Naive thymus-derived CD4-positive, alpha-beta T cell (primary cell): ENCODE measurements around the gene RDH13. TPM values are rescaled to one million over a fixed set of nuclear protein-coding genes. Genes with fewer than 3 reads are reported as not detected.
"Not testable (repeated sequence)": the region's sequence is repeated elsewhere in the genome, so short reads cannot be mapped to it uniquely, and the experiment has no call there.

Experiments used
- ATAC-seq: fragments of 150-1000 bp; cut with Tn5 transposase; 2 replicates; pipeline ENCODE4 v1.10.0; 2021; ENCODE audit warnings: mild to moderate bottlenecking, moderate library complexity
- CTCF ChIA-PET: fragments of 350-600 bp; sonication (Branson Sonifier 250); formaldehyde crosslinking; loops from one replicate; lab custom pipeline; 2021; ENCODE audit warnings: antibody characterized with exemption; lab: Charles Lee
- POLR2A ChIA-PET: fragments of 350-600 bp; sonication (Branson Sonifier 250); formaldehyde crosslinking; loops from one replicate; lab custom pipeline; 2021; ENCODE audit warnings: antibody characterized with exemption, inconsistent platforms; lab: Charles Lee
- DNase-seq, 9 donors: peaks; one replicate each; pipeline versions ENCODE4 v3.0.0 to v3.0.0-alpha.2; 2020 to 2022; ENCODE audit warnings: mixed read lengths in 1 of 9
- H3K27ac ChIP-seq: one replicate; pipeline ENCODE4 v1.7.0; 2013; ENCODE audit warnings: mild to moderate bottlenecking, low read depth, low read length, moderate library complexity
- H3K27me3 ChIP-seq, 2 donors: one replicate each; pipeline ENCODE4 v1.7.0; 2013; ENCODE audit warnings: low read length in 2 of 2, mild to moderate bottlenecking in 2 of 2, moderate library complexity in 2 of 2; ENCODE audit not compliant: control insufficient read depth in 2 of 2, insufficient read depth in 2 of 2
- H3K36me3 ChIP-seq, 3 experiments: 1 replicate in 2 of 3; 2 replicates in 1 of 3; pipeline ENCODE4 v1.7.0; 2013; ENCODE audit warnings: low read length in 3 of 3, mild to moderate bottlenecking in 3 of 3, moderate library complexity in 1 of 3; ENCODE audit not compliant: insufficient read depth in 3 of 3, control insufficient read depth in 2 of 3
- H3K4me1 ChIP-seq, 2 donors: one replicate each; pipeline ENCODE4 v1.7.0; 2013; ENCODE audit warnings: low read length in 2 of 2, mild to moderate bottlenecking in 2 of 2, moderate library complexity in 1 of 2; ENCODE audit not compliant: control insufficient read depth in 2 of 2, insufficient read depth in 2 of 2
- H3K4me3 ChIP-seq: 2 replicates; pipeline ENCODE4 v1.7.0; 2013; ENCODE audit warnings: mild to moderate bottlenecking, low read length
- H3K9me3 ChIP-seq, 3 experiments: 1 replicate in 2 of 3; 2 replicates in 1 of 3; pipeline ENCODE4 v1.7.0; 2013; ENCODE audit warnings: low read length in 3 of 3; ENCODE audit not compliant: control insufficient read depth in 2 of 3
- H3K27ac Mint-ChIP-seq, 9 donors: one replicate each; pipeline ENCODE4 v1.8.0; 2020 to 2022; ENCODE audit warnings: mixed read lengths in 9 of 9, mild to moderate bottlenecking in 8 of 9, moderate library complexity in 5 of 9, inconsistent platforms in 2 of 9
- H3K27me3 Mint-ChIP-seq, 5 donors: one replicate each; pipeline ENCODE4 v1.8.0; 2021 to 2022; ENCODE audit warnings: mixed read lengths in 5 of 5, mild to moderate bottlenecking in 1 of 5
- H3K36me3 Mint-ChIP-seq, 5 donors: one replicate each; pipeline ENCODE4 v1.8.0; 2020 to 2022; ENCODE audit warnings: mixed read lengths in 5 of 5, mild to moderate bottlenecking in 3 of 5, inconsistent platforms in 1 of 5
- H3K4me1 Mint-ChIP-seq, 7 donors: one replicate each; pipeline ENCODE4 v1.8.0; 2020 to 2022; ENCODE audit warnings: mixed read lengths in 7 of 7, mild to moderate bottlenecking in 3 of 7, inconsistent platforms in 1 of 7
- H3K4me3 Mint-ChIP-seq, 10 donors: one replicate each; pipeline ENCODE4 v1.8.0; 2020 to 2022; ENCODE audit warnings: mild to moderate bottlenecking in 10 of 10, mixed read lengths in 10 of 10, moderate library complexity in 6 of 10, inconsistent platforms in 2 of 10
- H3K9me3 Mint-ChIP-seq, 11 donors: one replicate each; pipeline ENCODE4 v1.8.0; 2020 to 2022; ENCODE audit warnings: mixed read lengths in 11 of 11, mild to moderate bottlenecking in 4 of 11, inconsistent platforms in 1 of 11, moderate library complexity in 1 of 11
- intact Hi-C, 2 donors: fragments of 100-400 bp; cut with micrococcal nuclease; formaldehyde crosslinking; loops; one replicate each; pipeline ENCODE4 v1.15.1; 2023
- polyA plus RNA-seq, 2 donors: library from polyadenylated mRNA; unstranded; fragments of 300-500 nt; fragmentation: Illumina TruSeq; gene quantifications; one replicate each; pipeline ENCODE4 v1.2.3, GENCODE V29; 2021
- total RNA-seq, 6 experiments: library from RNA in 5 of 6; stranded (reverse) in 5 of 6; gene quantifications; 1 replicate in 5 of 6; 2 replicates in 1 of 6; pipeline ENCODE4 v1.2.3 and lab custom pipeline; 2021 to 2026

Gene RDH13
- total and polyA plus RNA-seq, 7 experiments from 2014 or later, result 9.4 to 24.8 (median 19.0) TPM

DNA sequence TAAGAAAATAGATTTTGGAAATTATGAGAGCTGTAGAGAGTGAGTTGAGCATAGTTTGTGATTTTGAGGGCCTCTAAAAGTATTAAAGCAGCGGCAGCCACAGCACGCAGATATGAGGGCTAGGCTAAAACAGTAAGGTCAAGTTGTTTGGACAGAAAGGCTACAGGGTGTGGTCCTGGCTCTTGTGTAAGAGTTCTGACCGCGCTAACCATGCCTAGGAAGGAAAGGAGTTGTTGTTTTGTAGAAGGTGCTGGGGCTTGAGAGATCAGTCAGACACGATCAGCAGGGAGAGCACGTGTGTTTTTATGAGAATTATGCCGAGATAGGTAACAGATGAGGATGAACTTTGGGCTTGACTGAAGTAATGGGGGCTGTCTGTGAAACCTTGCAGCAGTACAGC is 54.2 kb downstream of the RDH13 start:
- intact Hi-C loops, result loop anchor here in 1 of 2 donors (5.0 kb wide), 2 partner anchors 329 to 469 kb away; partner anchors contain the start of genes KMT5C and ZNF628
- CTCF ChIA-PET, H3K27me3 ChIP-seq, ATAC-seq, H3K27ac ChIP-seq, H3K36me3 ChIP-seq, H3K4me3 ChIP-seq, POLR2A ChIA-PET, H3K4me1 ChIP-seq, DNase-seq: not testable (repeated sequence)
- Mint-ChIP-seq H3K9me3 (peaks cover 21 to 92% (median 58%) of the 10 kb centered on the region in 11 donors), H3K4me3 (peak overlapping the region in 1 of 10 donors; percentile 82), H3K36me3 (peaks cover 47 to 66% (median 58%) of the 10 kb centered on the region in 5 donors), H3K27me3 (peaks cover 3 to 26% (median 10%) of the 10 kb centered on the region in 5 donors), H3K4me1 (peaks cover 26 to 51% (median 43%) of the 10 kb centered on the region in 7 donors), H3K27ac (peak overlapping the region in 2 of 9 donors; percentile 60 to 65)
- H3K9me3 ChIP-seq, result peaks cover 0 to 18% (median 4%) of the 10 kb centered on the region in 3 experiments

- POLR2A ChIA-PET, ATAC-seq, CTCF ChIA-PET, H3K36me3 ChIP-seq, H3K4me3 ChIP-seq, H3K4me1 ChIP-seq, H3K27ac ChIP-seq, H3K27me3 ChIP-seq, DNase-seq: not testable (repeated sequence)
- peaks cover 21 to 92% (median 59%) of the 10 kb centered on the region in 11 donors for H3K9me3 Mint-ChIP-seq
- intact Hi-C loops, result loop anchor here in 1 of 2 donors (5.0 kb wide), 2 partner anchors 329 to 469 kb away; partner anchors contain the start of genes KMT5C and ZNF628
- H3K4me3 Mint-ChIP-seq, result peak overlapping the region in 4 of 10 donors; percentile 23 to 82 (median 62)
- peaks cover 47 to 66% (median 62%) of the 10 kb centered on the region in 5 donors for H3K36me3 Mint-ChIP-seq
- H3K27me3 Mint-ChIP-seq, result peaks cover 3 to 28% (median 16%) of the 10 kb centered on the region in 5 donors
- H3K4me1 Mint-ChIP-seq, result peaks cover 26 to 51% (median 43%) of the 10 kb centered on the region in 7 donors
- peak overlapping the region in 1 of 9 donors; percentile 60 for H3K27ac Mint-ChIP-seq
- H3K9me3 ChIP-seq, result peaks cover 0 to 19% (median 4%) of the 10 kb centered on the region in 3 experiments
Measured at GRCh38 chr19:55008189-55008588, 54.8 kb downstream of the RDH13 start.

GRCh38 chr19:55007537-55007936 is 55.4 kb downstream of the RDH13 start:
- H3K4me1 ChIP-seq, H3K27me3 ChIP-seq, ATAC-seq, POLR2A ChIA-PET, DNase-seq, H3K4me3 ChIP-seq, H3K27ac ChIP-seq, H3K36me3 ChIP-seq, CTCF ChIA-PET: not testable (repeated sequence)
- H3K36me3 Mint-ChIP-seq, result peaks cover 46 to 64% (median 61%) of the 10 kb centered on the region in 5 donors
- intact Hi-C loops, result loop anchor here (2.0 to 5.0 kb wide), 3 partner anchors 109 to 470 kb away; partner anchors contain the start of genes KMT5C (in 1 of the 2), PPP1R12C (in 1 of the 2) and ZNF628 (in 1 of the 2)
- peaks cover 26 to 51% (median 43%) of the 10 kb centered on the region in 7 donors for H3K4me1 Mint-ChIP-seq
- peaks cover 3 to 29% (median 22%) of the 10 kb centered on the region in 5 donors for H3K27me3 Mint-ChIP-seq
- peak overlapping the region; percentile 36 to 82 (median 52) for H3K4me3 Mint-ChIP-seq
- peaks cover 21 to 89% (median 57%) of the 10 kb centered on the region in 11 donors for H3K9me3 Mint-ChIP-seq
- peak overlapping the region in 5 of 9 donors; percentile 2 to 91 (median 53) for H3K27ac Mint-ChIP-seq
- H3K9me3 ChIP-seq, result peaks cover 0 to 19% (median 4%) of the 10 kb centered on the region in 3 experiments

DNA sequence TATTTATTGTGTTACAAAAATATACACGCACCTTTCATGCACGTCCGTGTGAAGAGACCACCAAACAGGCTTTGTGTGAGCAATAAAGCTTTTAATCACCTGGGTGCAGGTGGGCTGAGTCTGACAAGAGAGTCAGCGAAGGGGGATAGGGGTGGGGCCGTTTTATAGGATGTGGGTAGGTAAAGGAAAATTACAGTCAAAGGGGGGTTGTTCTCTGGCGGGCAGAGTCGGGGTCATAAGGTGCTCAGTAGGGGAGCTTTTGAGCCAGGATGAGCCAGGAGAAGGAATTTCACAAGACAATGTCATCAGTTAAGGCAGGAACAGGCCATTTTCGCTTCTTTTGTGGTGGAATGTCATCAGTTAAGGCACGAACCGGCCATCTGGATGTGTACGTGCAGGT is 56.2 kb downstream of the RDH13 start:
- Histone ChIP-seq H3K9me3 (peaks cover 0 to 19% (median 4%) of the 10 kb centered on the region in 3 experiments), H3K4me3 (peak overlapping the region; percentile 51)
- H3K4me1 Mint-ChIP-seq, result peaks cover 26 to 49% (median 43%) of the 10 kb centered on the region in 7 donors
- peaks cover 21 to 86% (median 60%) of the 10 kb centered on the region in 11 donors for H3K9me3 Mint-ChIP-seq
- H3K27me3 ChIP-seq, ATAC-seq, POLR2A ChIA-PET, H3K4me1 ChIP-seq, H3K27ac ChIP-seq, H3K36me3 ChIP-seq, CTCF ChIA-PET, DNase-seq: not testable (repeated sequence)
- H3K36me3 Mint-ChIP-seq, result peaks cover 39 to 61% (median 54%) of the 10 kb centered on the region in 5 donors
- peak overlapping the region in 3 of 9 donors; percentile 24 to 91 (median 90) for H3K27ac Mint-ChIP-seq
- peak overlapping the region in 9 of 10 donors; percentile 27 to 82 (median 53) for H3K4me3 Mint-ChIP-seq
- intact Hi-C loops, result loop anchor here (1.0 to 5.0 kb wide), 6 partner anchors 57 to 471 kb away; partner anchors contain the start of genes PPP1R12C (in 2 of the 2), RDH13 (in 2 of the 2), KMT5C (in 1 of the 2) and ZNF628 (in 1 of the 2)
- H3K27me3 Mint-ChIP-seq, result peaks cover 3 to 36% (median 29%) of the 10 kb centered on the region in 5 donors

DNA sequence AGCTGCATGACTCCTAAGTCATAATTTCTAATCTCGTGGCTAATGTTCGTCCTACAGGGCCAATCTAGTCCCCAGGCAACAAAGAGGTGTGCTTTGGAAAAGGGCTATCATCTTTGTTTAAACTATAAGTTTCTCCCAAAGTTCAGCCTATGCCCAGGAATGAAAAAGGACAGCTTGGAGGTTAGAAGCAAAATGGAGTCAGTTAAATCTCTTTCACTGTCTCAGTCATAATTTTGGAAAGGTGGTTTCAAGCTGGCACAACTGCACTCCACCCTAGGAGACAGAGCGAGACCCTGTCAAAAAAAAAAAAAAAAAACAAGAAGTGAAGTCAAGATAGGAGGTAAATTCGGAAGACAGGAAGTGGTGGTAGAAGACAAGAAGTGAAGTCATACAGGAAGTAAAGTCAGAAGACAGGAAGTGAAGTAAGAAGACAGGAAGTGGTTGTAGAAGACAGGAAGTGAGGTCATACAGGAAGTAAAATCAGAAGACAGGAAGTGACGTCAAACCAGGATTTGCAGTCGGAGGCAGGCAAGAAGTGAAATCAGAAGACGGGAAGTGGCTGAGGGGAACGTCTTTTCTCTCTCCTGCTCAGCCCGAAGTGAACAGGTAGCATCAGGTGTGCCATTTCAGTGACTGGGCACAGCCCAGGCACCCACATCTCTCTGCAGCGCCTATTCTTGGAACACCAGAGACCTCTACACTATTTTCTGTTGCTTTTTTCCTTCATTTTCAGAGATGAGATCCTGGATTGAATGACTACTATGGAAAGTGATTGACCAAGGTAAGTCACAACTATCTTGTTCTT is 57.1 kb downstream of the RDH13 start:
- POLR2A ChIA-PET, result interaction anchor here (0.7 to 1.1 kb wide), 2 partner anchors 57 to 111 kb away, joined by 3 read pairs; partner anchors contain the start of gene RDH13
- intact Hi-C loops, result loop anchor here (1.0 to 5.0 kb wide), 6 partner anchors 57 to 471 kb away; partner anchors contain the start of genes PPP1R12C (in 2 of the 2), RDH13 (in 2 of the 2), KMT5C (in 1 of the 2) and ZNF628 (in 1 of the 2)
- DNase-seq (peak; percentile 26 to 92 (median 88)), ATAC-seq (peak; percentile 92)
- peaks cover 3 to 41% (median 35%) of the 10 kb centered on the region in 5 donors for H3K27me3 Mint-ChIP-seq
- peak overlapping the region; percentile 86 to 98 (median 92) for H3K27ac Mint-ChIP-seq
- no peaks in the 10 kb centered on the region for H3K36me3 ChIP-seq
- peak overlapping the region; percentile 51 for H3K4me3 ChIP-seq
- H3K27ac ChIP-seq, result peak overlapping the region; percentile 75
- H3K9me3 Mint-ChIP-seq, result peaks cover 22 to 83% (median 58%) of the 10 kb centered on the region in 11 donors
- peaks cover 0 to 8% of the 10 kb centered on the region in 2 donors for H3K4me1 ChIP-seq
- peaks cover 26 to 47% (median 40%) of the 10 kb centered on the region in 7 donors for H3K4me1 Mint-ChIP-seq
- CTCF ChIA-PET, result no interaction called here
- H3K9me3 ChIP-seq, result peaks cover 0 to 19% (median 4%) of the 10 kb centered on the region in 3 experiments
- H3K27me3 ChIP-seq, result peaks cover 0 to 3% of the 10 kb centered on the region in 2 donors
- H3K4me3 Mint-ChIP-seq, result peak overlapping the region; percentile 75 to 92 (median 84)
- peaks cover 31 to 60% (median 46%) of the 10 kb centered on the region in 5 donors for H3K36me3 Mint-ChIP-seq

GRCh38 chr19:55000761-55001160 is 62.2 kb downstream of the RDH13 start:
- peaks cover under 1 to 15% (median 8%) of the 10 kb centered on the region in 7 donors for H3K4me1 Mint-ChIP-seq
- peaks cover 9 to 30% (median 13%) of the 10 kb centered on the region in 5 donors for H3K36me3 Mint-ChIP-seq
- peaks cover under 1 to 41% (median 34%) of the 10 kb centered on the region in 5 donors for H3K27me3 Mint-ChIP-seq
- no peak for ATAC-seq
- DNase-seq, result no peak
- Histone ChIP-seq H3K27me3 (peaks cover 0 to 3% of the 10 kb centered on the region in 2 donors), H3K27ac (no peak overlapping the region), H3K4me1 (peaks cover 0 to 7% of the 10 kb centered on the region in 2 donors), H3K9me3 (peaks cover 0 to 19% (median 4%) of the 10 kb centered on the region in 3 experiments), H3K4me3 (no peak overlapping the region), H3K36me3 (no peaks in the 10 kb centered on the region)
- intact Hi-C loops, result no loop called here
- H3K4me3 Mint-ChIP-seq, result no peak overlapping the region
- ChIA-PET POLR2A (no interaction called here), CTCF (no interaction called here)
- peak overlapping the region in 1 of 9 donors; percentile 6 for H3K27ac Mint-ChIP-seq
- peaks cover 7 to 60% (median 30%) of the 10 kb centered on the region in 11 donors for H3K9me3 Mint-ChIP-seq
